GM18951 (cell line): ENCODE results near the gene PRKCB.

Experiments
- POLR2A ChIP-seq: IDR thresholded peaks from 4 replicates; pipeline ENCODE4 v1.6.1; 2011; ENCODE audit warnings: mild to moderate bottlenecking; ENCODE audit not compliant: insufficient read length, insufficient read depth; ENCODE audit errors: extremely low read depth
- in situ Hi-C: fragments of 300-500 bp; cut with MboI; formaldehyde crosslinking; loops from one replicate; pipeline ENCODE4 v1.12.0; 2022; ENCODE audit warnings: low sequenced_read_pairs, mixed read lengths, inconsistent platforms; ENCODE audit not compliant: unreplicated experiment

Gene PRKCB

GRCh38 chr16:23940111-23940510 is 104.3 kb downstream of the PRKCB start:
- in situ Hi-C loops = no loop called here
- no peak for TF ChIP-seq POLR2A

- TF ChIP-seq POLR2A = no peak
- in situ Hi-C loops = no loop called here
These were observed 105.2 kb downstream of the PRKCB start for GRCh38 chr16:23941025-23941424.

GRCh38 chr16:23941963-23942564 is 106.3 kb downstream of the PRKCB start:
- in situ Hi-C loops = no loop called here
- TF ChIP-seq POLR2A = no peak

DNA sequence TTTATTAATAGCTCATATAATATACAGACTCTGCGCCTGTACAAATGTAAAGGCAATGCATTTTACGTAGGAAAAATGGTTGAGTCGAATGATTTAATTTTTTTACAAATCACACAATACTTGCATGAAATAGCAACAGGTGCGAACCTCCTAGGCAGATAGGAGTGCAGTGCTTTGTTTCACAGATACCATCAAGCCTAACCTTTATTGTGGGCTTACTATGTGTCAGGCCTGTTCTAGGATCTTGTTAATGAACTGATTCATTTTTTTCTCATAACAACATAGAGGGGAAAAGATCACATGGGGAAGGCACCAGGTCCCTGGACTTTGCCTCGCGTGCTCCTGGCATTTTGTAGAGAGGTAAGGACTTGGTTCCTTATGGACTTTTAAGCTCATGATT is 107.8 kb downstream of the PRKCB start:
- TF ChIP-seq POLR2A = no peak
- in situ Hi-C loops = no loop called here

- TF ChIP-seq POLR2A = no peak
- in situ Hi-C loops = no loop called here
These were observed 108.6 kb downstream of the PRKCB start for GRCh38 chr16:23944381-23944780.

DNA sequence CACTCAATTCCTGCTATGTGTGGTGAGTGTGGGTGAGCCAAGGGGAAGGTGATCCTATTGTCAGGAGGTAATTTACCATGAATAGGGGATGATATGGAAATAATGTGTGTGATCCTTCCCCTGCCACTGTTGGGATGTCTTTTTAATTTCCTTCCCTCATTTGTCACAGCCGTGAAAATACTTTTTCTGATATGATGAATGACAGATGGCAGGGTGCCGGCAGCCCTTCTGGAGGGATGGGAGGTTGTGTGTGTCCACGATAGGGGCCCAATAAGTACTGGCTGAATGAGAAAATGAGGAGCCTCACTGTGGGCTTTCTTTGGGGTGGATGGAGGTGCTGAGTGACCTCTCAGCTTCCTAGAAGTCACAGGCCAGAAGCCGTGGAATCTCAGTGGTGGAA is 109.5 kb downstream of the PRKCB start:
- no peak for TF ChIP-seq POLR2A
- in situ Hi-C loops = no loop called here

- no peak for TF ChIP-seq POLR2A
- in situ Hi-C loops = no loop called here
These were observed 112.1 kb downstream of the PRKCB start for GRCh38 chr16:23947838-23948237.

DNA sequence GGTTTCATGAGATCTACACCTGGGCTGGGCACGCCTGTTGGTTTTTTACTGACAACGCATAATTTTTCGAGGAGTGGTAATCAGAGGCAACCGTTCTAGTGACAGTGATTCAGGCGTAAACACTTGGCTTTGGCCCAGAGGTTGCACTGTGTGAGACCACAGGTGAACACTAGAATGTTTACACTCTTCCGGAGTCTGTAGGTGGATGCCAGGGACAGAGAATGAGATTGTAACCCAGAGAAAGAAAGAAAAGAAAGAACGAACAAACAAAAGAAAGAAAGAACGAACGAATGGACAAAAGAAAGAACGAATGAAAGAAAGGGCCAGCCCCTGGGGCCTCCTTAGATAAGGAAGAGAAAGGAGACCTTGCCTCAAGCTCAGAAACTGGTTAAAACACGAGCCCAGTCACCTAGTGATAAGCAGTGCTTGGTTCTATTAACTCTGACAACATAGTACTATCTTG is 113.2 kb downstream of the PRKCB start:
- no peak for TF ChIP-seq POLR2A
- in situ Hi-C loops = no loop called here

GRCh38 chr16:23949630-23950290 is 114.0 kb downstream of the PRKCB start:
- TF ChIP-seq POLR2A = no peak
- in situ Hi-C loops = no loop called here

GRCh38 chr16:23950291-23950894 is 114.6 kb downstream of the PRKCB start:
- no peak for TF ChIP-seq POLR2A
- in situ Hi-C loops = no loop called here

- no peak for TF ChIP-seq POLR2A
- in situ Hi-C loops = no loop called here
These were observed 115.1 kb downstream of the PRKCB start for GRCh38 chr16:23950898-23951297.

- in situ Hi-C loops = no loop called here
- no peak for TF ChIP-seq POLR2A
These were observed 116.6 kb downstream of the PRKCB start for GRCh38 chr16:23952128-23952970.

- in situ Hi-C loops = no loop called here
These were observed 117.2 kb downstream of the PRKCB start for GRCh38 chr16:23952971-23953300.

More at GRCh38 chr16:23952971-23953300, 117.2 kb downstream of the PRKCB start:
- no peak for TF ChIP-seq POLR2A
